Neuron (in vitro differentiated cells): ENCODE results near the gene CA4.

Experiments used
- H2AFZ ChIP-seq: one replicate; pipeline ENCODE4 v1.6.1; 2013; ENCODE audit warnings: low read depth, mild to moderate bottlenecking, inconsistent platforms, low read length, moderate library complexity
- H3K27me3 ChIP-seq: one replicate; pipeline ENCODE4 v1.6.1; 2013; ENCODE audit warnings: low read length; ENCODE audit not compliant: insufficient read depth
- H3K36me3 ChIP-seq: one replicate; pipeline ENCODE4 v1.6.1; 2013; ENCODE audit warnings: low read length; ENCODE audit not compliant: insufficient read depth
- H3K4me1 ChIP-seq: one replicate; pipeline ENCODE4 v1.6.1; 2013; ENCODE audit warnings: low read length; ENCODE audit not compliant: insufficient read depth
- H3K4me3 ChIP-seq: 2 replicates; pipeline ENCODE4 v1.5.1; 2013; ENCODE audit warnings: mild to moderate bottlenecking, low read length, moderate library complexity
- H3K9me3 ChIP-seq: one replicate; pipeline ENCODE4 v1.6.1; 2013; ENCODE audit warnings: low read length

CA4 gene

GRCh38 chr17:60154616-60155426 is 5.0 kb downstream of the CA4 start:
- peaks cover 4% of the 10 kb centered on the region for H3K9me3 ChIP-seq
- no peak overlapping the region for H2AFZ ChIP-seq
- peaks cover 65% of the 10 kb centered on the region for H3K27me3 ChIP-seq
- H3K36me3 ChIP-seq: no peaks in the 10 kb centered on the region
- no peak overlapping the region for H3K4me3 ChIP-seq
- peaks cover 13% of the 10 kb centered on the region for H3K4me1 ChIP-seq

GRCh38 chr17:60155427-60155814 is 5.6 kb downstream of the CA4 start:
- peaks cover 4% of the 10 kb centered on the region for H3K9me3 ChIP-seq
- H3K4me1 ChIP-seq: peaks cover 13% of the 10 kb centered on the region
- H3K4me3 ChIP-seq: no peak overlapping the region
- H3K27me3 ChIP-seq: peaks cover 60% of the 10 kb centered on the region
- H3K36me3 ChIP-seq: no peaks in the 10 kb centered on the region
- H2AFZ ChIP-seq: no peak overlapping the region

GRCh38 chr17:60155815-60156214 is 6.0 kb downstream of the CA4 start:
- H2AFZ ChIP-seq: no peak overlapping the region
- peaks cover 4% of the 10 kb centered on the region for H3K9me3 ChIP-seq
- no peaks in the 10 kb centered on the region for H3K36me3 ChIP-seq
- H3K4me1 ChIP-seq: peaks cover 13% of the 10 kb centered on the region
- no peak overlapping the region for H3K4me3 ChIP-seq
- peaks cover 56% of the 10 kb centered on the region for H3K27me3 ChIP-seq

GRCh38 chr17:60156746-60157145 is 7.0 kb downstream of the CA4 start:
- Histone ChIP-seq H3K27me3 (peaks cover 47% of the 10 kb centered on the region), H2AFZ (no peak overlapping the region)

GRCh38 chr17:60157487-60158040 is 7.8 kb downstream of the CA4 start:
- no peaks in the 10 kb centered on the region for H3K36me3 ChIP-seq
- H2AFZ ChIP-seq: no peak overlapping the region
- peaks cover 31% of the 10 kb centered on the region for H3K4me1 ChIP-seq
- no peak overlapping the region for H3K4me3 ChIP-seq
- peaks cover 39% of the 10 kb centered on the region for H3K27me3 ChIP-seq
- H3K9me3 ChIP-seq: no peaks in the 10 kb centered on the region

More at GRCh38 chr17:60156746-60157145, 7.0 kb downstream of the CA4 start:
- Histone ChIP-seq H3K36me3 (no peaks in the 10 kb centered on the region), H3K4me3 (no peak overlapping the region), H3K9me3 (peaks cover 4% of the 10 kb centered on the region), H3K4me1 (peaks cover 22% of the 10 kb centered on the region)

GRCh38 chr17:60158751-60159478 is 9.1 kb downstream of the CA4 start:
- Histone ChIP-seq H3K9me3 (no peaks in the 10 kb centered on the region), H3K27me3 (peaks cover 31% of the 10 kb centered on the region), H3K4me3 (peak overlapping the region; percentile 16), H3K4me1 (peaks cover 35% of the 10 kb centered on the region), H2AFZ (no peak overlapping the region), H3K36me3 (no peaks in the 10 kb centered on the region)

- H3K36me3 ChIP-seq: no peaks in the 10 kb centered on the region
- H3K9me3 ChIP-seq: no peaks in the 10 kb centered on the region
- peaks cover 30% of the 10 kb centered on the region for H3K27me3 ChIP-seq
- H3K4me3 ChIP-seq: peak overlapping the region; percentile 16
- H2AFZ ChIP-seq: no peak overlapping the region
- peaks cover 35% of the 10 kb centered on the region for H3K4me1 ChIP-seq
Measured at GRCh38 chr17:60159479-60159866, 9.7 kb downstream of the CA4 start.

GRCh38 chr17:60160829-60161501 is 11.2 kb downstream of the CA4 start:
- Histone ChIP-seq H3K27me3 (peaks cover 17% of the 10 kb centered on the region), H3K4me3 (no peak overlapping the region), H3K9me3 (no peaks in the 10 kb centered on the region), H3K4me1 (peaks cover 35% of the 10 kb centered on the region), H2AFZ (no peak overlapping the region), H3K36me3 (no peaks in the 10 kb centered on the region)

- no peaks in the 10 kb centered on the region for H3K36me3 ChIP-seq
- H2AFZ ChIP-seq: no peak overlapping the region
- no peak overlapping the region for H3K4me3 ChIP-seq
- peaks cover 35% of the 10 kb centered on the region for H3K4me1 ChIP-seq
- peaks cover 9% of the 10 kb centered on the region for H3K27me3 ChIP-seq
- no peaks in the 10 kb centered on the region for H3K9me3 ChIP-seq
Measured at GRCh38 chr17:60161598-60162330, 12.0 kb downstream of the CA4 start.

- no peaks in the 10 kb centered on the region for H3K27me3 ChIP-seq
- H3K9me3 ChIP-seq: no peaks in the 10 kb centered on the region
- no peaks in the 10 kb centered on the region for H3K36me3 ChIP-seq
Measured at GRCh38 chr17:60163108-60163784, 13.5 kb downstream of the CA4 start.

GRCh38 chr17:60164164-60164563 is 14.4 kb downstream of the CA4 start:
- no peaks in the 10 kb centered on the region for H3K36me3 ChIP-seq
- no peak overlapping the region for H2AFZ ChIP-seq
- H3K9me3 ChIP-seq: no peaks in the 10 kb centered on the region
- H3K27me3 ChIP-seq: no peaks in the 10 kb centered on the region
- no peak overlapping the region for H3K4me3 ChIP-seq
- H3K4me1 ChIP-seq: peaks cover 26% of the 10 kb centered on the region

More at GRCh38 chr17:60163108-60163784, 13.5 kb downstream of the CA4 start:
- H3K4me3 ChIP-seq: no peak overlapping the region
- no peak overlapping the region for H2AFZ ChIP-seq
- H3K4me1 ChIP-seq: peaks cover 35% of the 10 kb centered on the region

- no peaks in the 10 kb centered on the region for H3K36me3 ChIP-seq
- H3K9me3 ChIP-seq: no peaks in the 10 kb centered on the region
- H3K4me3 ChIP-seq: no peak overlapping the region
- no peaks in the 10 kb centered on the region for H3K27me3 ChIP-seq
- H2AFZ ChIP-seq: no peak overlapping the region
- H3K4me1 ChIP-seq: peaks cover 22% of the 10 kb centered on the region
Measured at GRCh38 chr17:60164697-60165096, 14.9 kb downstream of the CA4 start.
